HG02885 (cell line): ENCODE measurements around the gene ZNF892.
"Not testable (repeated sequence)": the region's sequence is repeated elsewhere in the genome, so short reads cannot be mapped to it uniquely, and the experiment has no call there.

Experiments
- ATAC-seq: cut with Tn5 transposase; IDR thresholded peaks from one replicate; pipeline ENCODE4 v1.9.1; 2021; ENCODE audit warnings: mild to moderate bottlenecking; ENCODE audit not compliant: unreplicated experiment, poor library complexity

The ZNF892 gene

DNA sequence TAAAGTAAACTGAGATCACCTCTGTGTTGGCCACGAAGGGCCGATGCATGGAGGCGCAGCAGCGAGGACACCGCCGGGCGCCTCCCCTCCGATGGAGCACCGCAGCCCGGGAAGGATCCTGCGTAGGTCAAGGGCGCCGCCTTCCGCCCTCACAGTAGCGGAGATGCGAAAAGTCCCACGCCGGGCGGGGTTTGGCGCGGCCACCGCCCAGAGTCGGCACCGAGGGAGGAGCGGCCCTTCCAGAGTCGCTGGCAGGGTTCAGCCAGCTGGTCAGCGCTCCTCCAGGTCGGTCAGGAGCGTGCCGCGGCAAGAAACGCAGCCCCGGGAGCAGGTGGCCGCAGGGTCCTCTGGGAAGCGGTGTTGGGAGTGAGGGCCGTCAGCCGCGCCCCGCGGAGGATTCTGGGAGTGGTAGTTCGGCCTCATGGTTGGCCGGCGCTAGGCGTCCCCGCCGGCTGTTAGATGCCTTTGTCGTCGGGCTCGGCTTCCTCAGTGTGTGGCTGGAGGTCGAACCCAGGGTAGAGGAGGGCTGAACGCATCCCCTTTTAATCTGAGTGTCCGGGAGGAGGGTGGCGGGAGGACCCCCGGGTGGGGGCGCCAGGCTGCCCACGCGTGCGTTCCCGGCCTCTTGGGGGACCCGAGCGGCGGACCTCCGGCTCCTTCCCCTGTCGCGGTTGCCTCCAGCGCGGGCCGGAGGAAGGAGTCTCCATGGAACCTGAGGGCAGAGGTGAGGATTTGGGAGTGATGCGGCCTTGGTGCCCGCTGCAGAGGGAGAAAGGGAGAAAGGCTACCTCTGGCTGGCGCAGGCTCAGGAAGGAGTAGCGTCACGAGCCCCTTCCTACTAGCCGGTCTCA lies at the start of gene ZNF892:
ZNF892 (plus strand) TSS at position 411 of the 851 bp plus-strand sequence; CDS start at position 706, 295 bp downstream.
- peak; percentile 98 for ATAC-seq

DNA sequence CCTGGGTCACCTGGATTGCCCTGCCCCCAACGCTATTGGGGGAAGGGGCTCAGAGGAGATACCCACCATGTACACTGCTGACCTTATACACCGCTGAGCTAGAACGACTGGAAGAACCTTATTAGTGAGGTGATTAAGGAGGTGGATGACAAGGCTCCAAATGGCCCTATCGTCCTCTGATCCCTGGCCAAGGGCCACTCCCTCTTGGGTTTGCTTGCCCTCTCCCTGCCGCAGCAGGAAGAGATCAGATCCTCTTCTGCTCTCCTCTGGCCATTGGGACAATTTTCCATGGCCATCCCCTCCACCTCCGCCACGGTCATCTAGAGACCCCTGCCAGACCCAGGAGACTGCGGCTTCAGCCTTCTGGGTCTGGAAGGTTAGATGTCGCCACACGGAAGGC lies 48.9 kb upstream of the ZNF892 start:
- no peak for ATAC-seq

DNA sequence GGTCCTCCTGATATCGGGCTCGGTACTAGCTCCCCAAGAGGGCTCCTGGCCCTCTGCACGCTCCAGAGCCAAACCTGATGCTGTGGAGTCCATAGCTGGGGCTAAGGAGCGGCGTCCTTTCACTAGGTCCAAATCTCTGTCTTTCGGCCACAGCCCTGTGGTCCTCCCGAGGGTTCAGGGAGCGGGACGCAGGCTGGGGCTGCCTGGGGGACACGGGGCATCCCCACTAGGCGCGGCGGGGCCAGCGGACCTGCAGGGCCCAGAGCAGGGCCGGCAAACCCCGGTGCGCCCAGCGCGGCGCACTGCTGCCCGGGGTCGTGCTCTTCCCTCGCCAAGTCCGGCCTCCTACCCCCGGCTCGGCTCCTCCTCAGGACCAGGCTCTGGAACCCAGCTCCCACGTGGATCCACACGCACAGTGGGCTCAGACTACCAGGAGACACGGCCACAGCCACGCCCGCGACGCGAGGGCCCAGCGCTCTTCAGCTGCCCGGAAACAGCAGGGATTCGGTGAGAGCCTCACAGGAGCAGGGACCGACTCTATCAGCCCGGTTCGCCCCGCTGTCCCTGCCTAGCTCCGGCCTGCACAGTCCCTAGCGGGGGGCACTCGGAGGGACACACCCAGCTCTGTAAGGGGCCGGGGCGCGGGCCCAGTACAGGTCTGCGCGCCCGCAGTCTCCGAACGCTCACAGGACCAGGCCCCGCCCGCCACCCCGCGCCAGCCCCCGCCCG lies 48.3 kb upstream of the ZNF892 start:
- peak; percentile 64 for ATAC-seq

DNA sequence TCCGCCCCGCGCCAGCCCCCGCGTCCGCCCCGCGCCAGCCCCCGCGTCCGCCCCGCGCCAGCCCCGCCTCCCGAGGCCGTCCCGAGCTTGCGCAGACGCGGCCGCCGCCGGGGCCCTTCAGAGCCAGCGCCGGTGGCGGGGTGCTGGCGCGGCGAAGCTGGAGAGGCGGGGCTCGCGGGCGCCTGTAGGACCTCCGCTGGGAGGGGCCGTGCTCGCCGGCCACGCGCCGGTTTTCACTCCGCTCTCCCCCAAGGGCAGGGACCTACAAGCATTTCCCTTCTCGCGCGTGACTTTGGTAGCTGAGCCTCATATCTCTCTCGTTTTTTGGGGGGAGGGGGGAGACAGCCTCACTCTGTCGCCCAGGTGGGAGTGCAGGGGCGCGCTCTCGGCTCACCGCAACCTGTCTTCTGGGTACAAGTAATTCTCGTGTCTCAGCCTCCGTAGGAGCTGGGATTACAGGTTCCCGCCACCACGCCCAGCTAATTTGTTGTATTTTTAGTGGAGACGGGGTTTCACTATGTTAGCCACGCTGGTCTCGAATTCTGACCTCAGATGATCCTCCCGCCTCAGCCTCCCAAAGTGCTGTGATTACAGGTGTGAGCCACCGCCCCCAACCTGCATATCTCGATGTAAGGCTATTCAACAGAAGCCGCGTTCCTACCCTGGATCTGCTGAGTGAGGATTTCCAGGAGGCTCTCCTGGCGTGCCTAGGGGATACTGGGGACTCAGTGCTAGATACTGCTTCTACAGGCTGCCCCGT lies 47.5 kb upstream of the ZNF892 start, which contains the start of gene ZNF514:
ZNF514 (minus strand) TSS at position 159 of the 760 bp plus-strand sequence. CDS start 6,595 bp downstream, outside the sequence.
- peak; percentile 91 for ATAC-seq

DNA sequence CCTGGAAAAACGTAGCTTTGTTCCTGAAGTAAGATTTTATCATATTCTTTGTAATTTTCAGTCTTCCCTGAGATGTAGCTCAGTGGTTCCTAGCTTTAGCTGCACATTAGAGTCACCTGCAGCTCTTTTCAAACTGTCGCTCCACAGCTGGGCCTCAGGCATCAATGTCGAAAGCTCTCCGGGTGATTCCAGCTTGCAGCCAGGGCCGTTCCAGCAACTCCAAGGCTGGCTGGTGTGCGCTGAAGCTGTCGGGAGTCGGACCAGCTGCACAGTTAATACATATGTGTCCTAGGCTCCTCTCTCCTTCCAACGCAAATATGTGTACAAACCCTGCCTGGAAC lies 42.3 kb upstream of the ZNF892 start:
- peak; percentile 7 for ATAC-seq

DNA sequence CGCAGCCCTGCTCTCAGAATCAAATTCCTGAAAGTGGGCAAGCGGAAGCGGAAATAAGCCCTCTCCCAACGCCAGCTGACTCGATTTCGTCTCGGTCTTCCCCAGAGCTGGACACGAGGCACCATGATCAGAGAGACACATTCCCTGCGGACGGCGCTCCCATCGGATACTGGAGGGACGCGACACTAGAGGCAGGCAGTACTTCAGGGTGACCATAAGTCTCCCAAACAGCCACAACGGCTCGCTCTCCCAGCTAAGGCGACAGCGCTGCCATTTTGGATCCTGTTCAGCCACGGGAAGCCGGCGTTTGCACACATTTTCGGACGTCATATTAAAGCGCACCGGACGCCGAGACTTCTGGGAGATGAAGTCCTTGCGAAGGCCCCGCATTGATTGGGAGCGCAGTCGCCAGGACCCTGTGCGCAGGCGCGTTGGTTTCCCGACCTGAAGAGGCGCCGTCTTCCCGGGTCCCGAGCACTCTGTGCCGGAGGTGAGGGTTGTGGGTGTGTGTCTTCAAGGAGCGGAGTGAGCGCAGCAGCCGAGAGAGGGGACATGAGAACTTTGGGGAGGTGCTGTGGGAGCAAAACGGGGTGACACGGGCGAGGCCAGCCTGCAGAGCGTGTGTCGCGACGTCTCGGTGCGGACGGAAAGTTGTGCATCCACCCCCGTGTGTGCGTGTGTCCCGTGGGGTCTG lies 41.8 kb upstream of the ZNF892 start, which contains the start of gene ZNF2:
ZNF2 (plus strand) TSS at position 439 of the 694 bp plus-strand sequence. CDS start 10,418 bp downstream, outside the sequence.
- peak; percentile 96 for ATAC-seq

DNA sequence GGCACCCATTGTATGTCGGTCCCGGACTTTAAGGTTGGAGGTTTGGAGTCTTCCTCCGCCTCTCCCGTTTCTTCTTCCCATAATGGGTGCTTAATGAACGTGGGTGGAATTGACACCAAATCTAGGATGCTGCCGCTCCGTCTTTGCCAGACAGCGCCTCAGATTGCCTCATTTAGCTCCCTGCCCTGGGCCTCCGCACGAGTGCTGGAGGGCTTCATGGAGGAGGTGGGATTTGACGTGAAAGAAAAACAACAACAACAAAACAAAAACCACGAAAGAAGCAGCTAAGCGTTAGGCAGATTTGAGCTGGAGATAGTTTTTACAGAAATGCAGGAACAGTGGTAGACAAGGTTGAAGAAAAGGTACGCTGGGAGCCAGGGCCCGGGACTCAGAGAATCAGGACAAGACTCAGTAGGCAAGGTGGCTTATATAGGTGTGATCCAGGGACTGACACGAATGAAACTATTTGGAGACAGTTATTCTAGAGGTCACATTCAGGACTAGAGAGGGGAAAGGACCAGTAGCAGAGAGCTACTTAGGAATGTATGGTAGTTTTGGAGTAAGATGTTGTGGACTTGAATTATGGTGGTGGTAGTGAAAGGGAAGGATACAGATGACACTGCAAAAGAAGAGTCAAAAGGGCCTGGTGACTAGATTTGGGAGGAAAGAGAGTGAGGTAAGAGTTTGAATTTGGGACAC lies 41.1 kb upstream of the ZNF892 start:
- peak; percentile 12 for ATAC-seq

DNA sequence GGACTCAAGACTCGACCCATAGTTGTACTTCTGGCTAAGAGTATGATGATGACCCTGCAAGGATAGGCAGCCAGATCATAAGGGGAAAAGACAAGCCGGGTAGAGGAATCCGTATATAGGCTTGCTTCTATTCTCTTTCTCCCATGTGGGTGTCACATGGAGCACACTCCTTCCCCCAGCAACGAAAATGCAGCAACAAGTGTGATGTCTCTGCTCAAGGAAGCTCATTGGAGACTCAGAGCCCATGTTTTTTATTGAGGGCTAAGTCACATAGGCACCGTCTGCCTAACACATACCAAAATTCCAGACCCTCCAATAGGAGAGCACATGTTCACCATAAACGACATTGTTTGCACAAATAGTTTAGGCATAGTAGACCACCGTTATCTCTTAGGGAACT lies 35.4 kb upstream of the ZNF892 start:
- no peak for ATAC-seq

DNA sequence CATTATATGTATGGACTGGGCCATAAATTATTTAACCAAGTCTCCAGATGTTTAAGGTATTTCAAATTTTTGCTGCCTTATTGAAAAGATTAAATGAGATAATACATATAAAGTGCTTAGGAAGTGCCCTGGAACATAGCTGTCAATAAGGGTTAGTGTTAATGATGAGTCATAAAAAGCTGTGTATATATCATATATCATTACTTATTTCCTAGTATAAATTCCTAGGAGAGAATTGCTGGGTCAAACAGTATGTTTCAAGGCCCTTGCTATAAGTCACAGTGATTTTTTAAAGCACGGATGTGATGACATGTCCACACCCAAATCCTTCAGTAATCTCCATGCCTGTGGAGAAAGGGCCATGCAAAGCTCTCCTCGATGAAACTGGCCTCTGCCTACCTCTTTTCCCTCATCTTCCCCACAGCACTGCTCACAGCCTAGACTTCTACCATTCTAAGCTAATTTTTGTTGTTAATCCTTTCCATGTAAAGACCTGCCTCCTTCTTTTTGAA lies 33.2 kb upstream of the ZNF892 start:
- ATAC-seq: no peak

DNA sequence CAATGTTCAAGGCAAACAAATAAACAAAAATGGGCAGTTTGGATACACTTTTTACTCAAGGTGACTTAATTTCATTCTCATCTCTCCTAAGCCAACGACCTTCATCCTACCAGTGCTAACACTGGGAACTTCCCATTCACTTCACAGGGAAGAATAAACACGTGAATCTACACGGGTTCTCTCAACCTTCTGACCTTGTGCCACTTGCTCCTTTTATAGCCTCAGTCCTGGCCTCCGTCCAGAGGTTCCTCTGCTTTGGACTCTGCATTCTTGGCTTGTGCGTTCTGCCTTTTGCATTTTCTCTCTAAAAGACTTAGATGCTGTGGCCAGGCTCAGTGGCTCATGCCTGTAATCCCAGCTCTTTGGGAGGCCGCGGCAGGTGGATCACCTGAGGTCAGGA lies 27.9 kb upstream of the ZNF892 start:
- ATAC-seq: no peak

DNA sequence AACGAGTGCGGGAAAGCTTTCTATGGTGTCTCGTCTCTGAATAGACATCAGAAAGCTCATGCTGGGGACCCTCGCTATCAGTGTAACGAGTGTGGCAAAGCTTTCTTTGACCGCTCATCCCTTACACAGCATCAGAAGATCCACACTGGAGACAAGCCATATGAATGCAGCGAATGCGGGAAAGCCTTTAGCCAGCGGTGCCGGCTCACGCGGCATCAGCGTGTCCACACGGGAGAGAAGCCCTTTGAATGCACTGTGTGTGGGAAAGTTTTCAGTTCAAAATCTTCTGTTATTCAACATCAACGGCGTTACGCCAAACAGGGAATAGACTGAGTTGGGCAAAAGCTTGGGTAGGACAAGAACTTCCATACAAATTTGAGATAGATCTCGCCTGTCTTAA lies 25.5 kb upstream of the ZNF892 start:
- no peak for ATAC-seq

DNA sequence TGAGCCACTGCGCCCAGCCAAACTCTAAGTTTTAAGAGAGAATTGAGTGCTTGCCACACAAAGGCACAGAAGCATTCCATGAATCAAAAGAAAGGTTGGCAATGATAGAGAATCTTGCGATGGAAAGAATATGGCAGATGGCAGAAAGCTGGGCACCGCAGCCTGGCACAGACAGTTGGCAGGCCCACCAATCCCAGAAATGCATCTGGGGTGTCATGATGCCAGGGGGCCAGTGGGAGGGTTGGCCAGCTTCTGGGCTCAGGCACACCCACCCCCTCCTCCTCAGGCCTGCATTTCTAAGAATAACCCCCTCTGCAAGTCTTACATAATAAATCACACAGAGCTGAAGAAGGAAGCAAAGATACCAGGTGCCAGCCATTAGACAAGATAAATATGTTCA lies 22.1 kb upstream of the ZNF892 start:
- no peak for ATAC-seq

DNA sequence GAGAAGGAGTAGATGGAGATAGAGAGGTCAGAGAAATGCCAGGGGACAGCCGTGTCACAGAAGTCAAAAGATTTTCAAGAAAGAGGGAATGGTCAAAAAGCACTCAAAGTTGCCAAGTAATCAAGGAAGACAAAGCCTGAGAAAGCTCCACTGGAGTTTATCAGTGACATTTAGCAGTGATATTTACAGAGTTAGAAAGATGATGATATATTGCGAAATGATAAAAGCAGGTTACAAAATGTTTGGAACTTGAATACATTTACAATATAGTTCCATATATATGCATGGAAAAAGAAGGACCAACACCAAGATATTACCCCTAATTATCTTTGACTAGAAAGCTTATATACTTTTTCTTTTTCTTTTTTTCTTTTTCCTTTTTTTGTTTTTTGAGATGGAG lies 21.3 kb upstream of the ZNF892 start:
- ATAC-seq: no peak

DNA sequence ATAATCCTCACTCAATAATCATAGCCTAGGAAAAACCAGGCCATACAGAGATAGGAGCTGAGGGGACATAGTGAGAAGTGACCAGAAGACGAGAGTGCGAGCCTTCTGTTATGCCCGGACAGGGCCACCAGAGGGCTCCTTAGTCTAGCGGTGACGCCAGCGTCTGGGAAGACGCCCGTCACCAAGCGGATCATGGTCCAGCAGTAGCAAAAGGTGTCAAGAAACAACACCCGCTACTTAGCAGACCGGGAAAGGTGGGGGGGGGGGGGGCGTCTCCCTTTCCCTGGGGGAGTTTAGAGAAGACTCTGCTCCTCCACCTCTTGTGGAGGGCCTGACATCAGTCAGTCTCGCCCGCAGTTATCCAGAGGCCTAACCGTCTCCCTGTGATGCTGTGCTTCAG lies 14.4 kb upstream of the ZNF892 start:
- not testable (repeated sequence) for ATAC-seq

DNA sequence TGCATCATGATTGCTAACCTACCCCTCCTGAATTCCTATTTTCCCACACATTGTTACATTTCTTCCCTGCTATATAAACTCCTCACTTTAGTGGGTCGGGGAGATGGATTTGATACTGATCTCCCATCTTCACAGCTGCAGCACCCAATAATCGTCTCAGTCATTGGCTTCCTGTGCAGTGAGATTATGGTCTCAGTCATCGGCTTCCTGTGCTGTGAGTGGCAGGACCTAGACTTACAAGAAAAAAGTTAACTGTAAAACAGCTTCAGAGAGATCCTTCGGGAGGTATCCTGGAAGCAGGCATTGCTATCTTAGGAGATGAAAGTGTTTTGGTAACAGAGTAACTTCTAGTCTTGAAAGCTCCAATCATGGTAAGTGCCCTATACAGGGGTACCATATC lies 3.4 kb upstream of the ZNF892 start:
- no peak for ATAC-seq

DNA sequence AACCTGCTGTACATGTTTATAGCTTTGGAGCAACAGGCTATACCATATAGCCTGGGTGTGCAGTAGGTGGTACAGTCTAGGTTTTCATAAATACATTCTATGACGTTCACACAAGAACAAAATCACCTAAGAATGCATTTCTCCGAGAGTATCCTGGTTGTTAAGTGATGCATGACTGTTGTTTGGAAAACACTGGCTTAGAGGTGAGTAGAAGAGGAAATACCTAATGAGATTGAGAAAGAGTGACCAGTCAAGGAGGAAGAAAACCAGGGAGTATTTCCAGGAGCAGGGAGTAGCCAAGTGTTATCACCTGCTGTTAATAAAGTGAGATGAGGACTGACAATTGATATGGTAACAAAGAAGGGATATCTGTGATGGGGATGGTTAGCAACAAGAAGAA lies 2.9 kb upstream of the ZNF892 start:
- ATAC-seq: no peak

DNA sequence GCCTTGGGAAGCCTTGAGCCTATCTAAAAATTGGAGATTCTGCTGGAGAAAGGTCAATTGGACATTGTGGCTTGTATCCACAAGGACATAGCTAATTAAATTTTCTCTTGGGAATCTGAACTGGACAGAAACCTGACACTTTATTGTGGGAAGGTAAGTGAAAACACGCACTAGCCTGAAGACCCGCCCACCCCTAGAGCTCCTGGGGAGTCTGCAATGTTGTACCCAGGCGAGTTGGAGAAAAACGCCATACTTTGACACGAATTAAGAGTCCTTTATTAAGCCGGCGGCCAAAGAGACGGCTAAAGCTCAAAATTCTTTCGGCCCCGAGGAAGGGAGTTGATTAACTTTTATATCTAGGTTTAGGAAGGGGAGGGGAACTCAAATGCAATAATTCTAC lies 1.2 kb upstream of the ZNF892 start:
- ATAC-seq: no peak

DNA sequence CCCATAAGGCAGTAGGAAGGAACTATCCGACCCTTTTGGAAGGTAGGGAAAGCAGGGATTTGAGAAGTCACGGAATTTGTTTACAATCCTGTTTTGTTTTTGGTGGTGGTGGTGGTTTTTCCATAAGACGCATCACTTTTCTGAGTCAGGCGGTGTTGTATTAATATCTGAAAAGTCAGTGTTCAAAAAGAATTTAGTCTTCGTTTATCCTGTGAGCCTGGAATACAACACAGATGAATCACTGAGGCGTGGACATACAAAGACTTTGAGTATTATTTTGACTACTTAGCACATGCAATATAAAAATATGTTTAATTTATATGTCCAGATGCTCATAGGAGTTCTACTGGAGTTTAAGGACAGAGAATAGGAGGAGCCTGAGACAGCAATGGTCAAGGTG lies 785 bp downstream of the ZNF892 start:
- no peak for ATAC-seq

DNA sequence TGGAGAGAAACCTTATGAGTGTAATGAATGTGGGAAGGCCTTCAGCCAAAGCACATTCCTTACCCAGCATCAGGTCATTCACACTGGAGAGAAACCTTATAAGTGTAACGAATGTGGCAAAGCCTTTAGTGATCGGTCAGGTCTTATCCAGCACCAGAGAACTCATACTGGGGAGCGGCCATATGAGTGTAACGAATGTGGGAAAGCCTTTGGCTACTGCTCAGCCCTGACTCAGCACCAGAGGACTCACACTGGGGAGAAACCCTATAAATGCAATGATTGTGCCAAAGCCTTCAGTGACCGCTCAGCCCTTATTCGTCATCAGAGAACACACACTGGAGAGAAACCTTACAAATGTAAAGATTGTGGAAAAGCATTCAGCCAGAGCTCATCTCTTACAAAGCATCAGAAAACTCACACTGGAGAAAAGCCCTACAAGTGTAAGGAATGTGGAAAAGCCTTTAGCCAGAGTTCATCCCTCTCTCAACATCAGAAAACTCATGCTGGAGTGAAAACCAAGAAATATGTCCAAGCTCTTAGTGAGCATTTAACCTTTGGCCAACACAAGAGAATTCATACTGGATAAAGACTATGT lies 7.8 kb downstream of the ZNF892 start:
- no peak for ATAC-seq
